Activated T-cell treated with anti-CD3 and anti-CD28 coated beads, Interleukin-2, amount 50 U/mL, for 72 hours (primary cell): ENCODE results near the gene PLD5. TPM values are rescaled to one million over a fixed set of nuclear protein-coding genes. Genes with fewer than 3 reads are reported as not detected.
"Not testable (repeated sequence)": the region's sequence is repeated elsewhere in the genome, so short reads cannot be mapped to it uniquely, and the experiment has no call there.

Experiments
- ATAC-seq, 2 donors: fragments of 150-1000 bp; cut with Tn5 transposase; replicated peaks in 1 of 2; 2 replicates each; pipeline ENCODE4 v1.10.0; 2021; ENCODE audit warnings: moderate library complexity in 2 of 2, mild to moderate bottlenecking in 1 of 2
- DNase-seq, 2 donors: peaks; one replicate each; pipeline ENCODE4 v3.0.0; 2021 to 2022; ENCODE audit warnings: mixed read lengths in 1 of 2
- H3K27ac Mint-ChIP-seq: one replicate; pipeline ENCODE4 v1.8.0; 2022; ENCODE audit warnings: mild to moderate bottlenecking, moderate library complexity, mixed read lengths
- H3K27me3 Mint-ChIP-seq: one replicate; pipeline ENCODE4 v1.8.0; 2022; ENCODE audit warnings: low read depth, mixed read lengths
- H3K36me3 Mint-ChIP-seq, 2 donors: one replicate each; pipeline ENCODE4 v1.8.0; 2022; ENCODE audit warnings: mixed read lengths in 2 of 2, mild to moderate bottlenecking in 1 of 2; ENCODE audit not compliant: insufficient read depth in 2 of 2
- H3K4me1 Mint-ChIP-seq: one replicate; pipeline ENCODE4 v1.8.0; 2022; ENCODE audit warnings: low read depth, mixed read lengths
- H3K4me3 Mint-ChIP-seq, 2 donors: one replicate each; pipeline ENCODE4 v1.8.0; 2022; ENCODE audit warnings: mild to moderate bottlenecking in 2 of 2, mixed read lengths in 2 of 2, moderate library complexity in 2 of 2
- H3K9me3 Mint-ChIP-seq, 2 donors: one replicate each; pipeline ENCODE4 v1.8.0; 2022; ENCODE audit warnings: mixed read lengths in 2 of 2
- total RNA-seq, 2 donors: library from RNA; stranded (reverse); gene quantifications; one replicate each; pipeline ENCODE4 v1.2.3, GENCODE V29; 2022

PLD5 gene
- total RNA-seq, 2 donors from 2014 or later: not detected

- DNase-seq (no peak), ATAC-seq (no peak)
- H3K4me1 Mint-ChIP-seq: no peaks in the 10 kb centered on the region
- H3K27me3 Mint-ChIP-seq: no peaks in the 10 kb centered on the region
- H3K36me3 Mint-ChIP-seq: no peaks in the 10 kb centered on the region
- no peak overlapping the region for H3K4me3 Mint-ChIP-seq
- H3K27ac Mint-ChIP-seq: no peak overlapping the region
- peaks cover 0 to 2% of the 10 kb centered on the region in 2 donors for H3K9me3 Mint-ChIP-seq
These were observed 423.6 kb downstream of the PLD5 start for GRCh38 chr1:242100921-242101320.

GRCh38 chr1:242097283-242097682 lies 427.2 kb downstream of the PLD5 start:
- H3K4me1 Mint-ChIP-seq, H3K27me3 Mint-ChIP-seq, H3K9me3 Mint-ChIP-seq, DNase-seq, H3K27ac Mint-ChIP-seq, H3K36me3 Mint-ChIP-seq, ATAC-seq, H3K4me3 Mint-ChIP-seq: not testable (repeated sequence)

GRCh38 chr1:242093116-242093515 lies 431.4 kb downstream of the PLD5 start:
- no peak overlapping the region for H3K27ac Mint-ChIP-seq
- ATAC-seq (no peak), DNase-seq (no peak)
- peaks cover 6% of the 10 kb centered on the region for H3K27me3 Mint-ChIP-seq
- H3K4me3 Mint-ChIP-seq: no peak overlapping the region
- H3K9me3 Mint-ChIP-seq: peaks cover 0 to under 1% of the 10 kb centered on the region in 2 donors
- no peaks in the 10 kb centered on the region for H3K36me3 Mint-ChIP-seq
- no peaks in the 10 kb centered on the region for H3K4me1 Mint-ChIP-seq

- no peak overlapping the region for H3K4me3 Mint-ChIP-seq
- H3K9me3 Mint-ChIP-seq: no peaks in the 10 kb centered on the region
- no peak overlapping the region for H3K27ac Mint-ChIP-seq
- ATAC-seq: no peak
- no peak for DNase-seq
- H3K4me1 Mint-ChIP-seq: no peaks in the 10 kb centered on the region
- H3K27me3 Mint-ChIP-seq: peaks cover 16% of the 10 kb centered on the region
- no peaks in the 10 kb centered on the region for H3K36me3 Mint-ChIP-seq
These were observed 434.6 kb downstream of the PLD5 start for GRCh38 chr1:242089911-242090310.

- H3K27me3 Mint-ChIP-seq: peaks cover 16% of the 10 kb centered on the region
- no peak overlapping the region for H3K27ac Mint-ChIP-seq
- no peaks in the 10 kb centered on the region for H3K36me3 Mint-ChIP-seq
- H3K4me1 Mint-ChIP-seq: no peaks in the 10 kb centered on the region
- no peak for DNase-seq
- H3K9me3 Mint-ChIP-seq: no peaks in the 10 kb centered on the region
- no peak overlapping the region for H3K4me3 Mint-ChIP-seq
- no peak for ATAC-seq
These were observed 435.6 kb downstream of the PLD5 start for GRCh38 chr1:242088875-242089274.

- H3K4me1 Mint-ChIP-seq: no peaks in the 10 kb centered on the region
- no peak for ATAC-seq
- no peak for DNase-seq
- no peaks in the 10 kb centered on the region for H3K9me3 Mint-ChIP-seq
- no peak overlapping the region for H3K4me3 Mint-ChIP-seq
- H3K36me3 Mint-ChIP-seq: no peaks in the 10 kb centered on the region
- peaks cover 16% of the 10 kb centered on the region for H3K27me3 Mint-ChIP-seq
- no peak overlapping the region for H3K27ac Mint-ChIP-seq
These were observed 437.8 kb downstream of the PLD5 start for GRCh38 chr1:242086706-242087105.

GRCh38 chr1:242086093-242086492 lies 438.4 kb downstream of the PLD5 start:
- DNase-seq (no peak), ATAC-seq (no peak)
- no peaks in the 10 kb centered on the region for H3K9me3 Mint-ChIP-seq
- H3K4me1 Mint-ChIP-seq: no peaks in the 10 kb centered on the region
- H3K27me3 Mint-ChIP-seq: peaks cover 16% of the 10 kb centered on the region
- no peaks in the 10 kb centered on the region for H3K36me3 Mint-ChIP-seq
- no peak overlapping the region for H3K27ac Mint-ChIP-seq
- H3K4me3 Mint-ChIP-seq: no peak overlapping the region

- H3K27ac Mint-ChIP-seq: no peak overlapping the region
- H3K4me3 Mint-ChIP-seq: no peak overlapping the region
- no peaks in the 10 kb centered on the region for H3K4me1 Mint-ChIP-seq
- H3K9me3 Mint-ChIP-seq: no peaks in the 10 kb centered on the region
- DNase-seq: no peak
- H3K27me3 Mint-ChIP-seq: peaks cover 10% of the 10 kb centered on the region
- H3K36me3 Mint-ChIP-seq: no peaks in the 10 kb centered on the region
- no peak for ATAC-seq
These were observed 440.8 kb downstream of the PLD5 start for GRCh38 chr1:242083742-242084141.

GRCh38 chr1:242081446-242081845 lies 443.1 kb downstream of the PLD5 start:
- H3K4me1 Mint-ChIP-seq: no peaks in the 10 kb centered on the region
- no peaks in the 10 kb centered on the region for H3K9me3 Mint-ChIP-seq
- H3K27me3 Mint-ChIP-seq: peaks cover 9% of the 10 kb centered on the region
- ATAC-seq (no peak), DNase-seq (no peak)
- no peak overlapping the region for H3K27ac Mint-ChIP-seq
- H3K4me3 Mint-ChIP-seq: no peak overlapping the region
- no peaks in the 10 kb centered on the region for H3K36me3 Mint-ChIP-seq

GRCh38 chr1:242065813-242066212 lies 458.7 kb downstream of the PLD5 start:
- ATAC-seq: no peak
- DNase-seq: no peak
- Mint-ChIP-seq H3K4me3 (no peak overlapping the region), H3K27ac (no peak overlapping the region), H3K27me3 (peaks cover 3% of the 10 kb centered on the region), H3K36me3 (no peaks in the 10 kb centered on the region), H3K9me3 (no peaks in the 10 kb centered on the region), H3K4me1 (no peaks in the 10 kb centered on the region)

- H3K4me1 Mint-ChIP-seq: no peaks in the 10 kb centered on the region
- no peaks in the 10 kb centered on the region for H3K36me3 Mint-ChIP-seq
- no peak overlapping the region for H3K27ac Mint-ChIP-seq
- no peak overlapping the region for H3K4me3 Mint-ChIP-seq
- H3K27me3 Mint-ChIP-seq: no peaks in the 10 kb centered on the region
- ATAC-seq (no peak), DNase-seq (no peak)
- no peaks in the 10 kb centered on the region for H3K9me3 Mint-ChIP-seq
These were observed 462.2 kb downstream of the PLD5 start for GRCh38 chr1:242062271-242062670.

GRCh38 chr1:242059976-242060375 lies 464.5 kb downstream of the PLD5 start:
- no peak for DNase-seq
- H3K9me3 Mint-ChIP-seq: no peaks in the 10 kb centered on the region

GRCh38 chr1:242058582-242058981 lies 465.9 kb downstream of the PLD5 start:
- not testable (repeated sequence) for DNase-seq, H3K36me3 Mint-ChIP-seq, ATAC-seq, H3K27me3 Mint-ChIP-seq, H3K27ac Mint-ChIP-seq, H3K4me1 Mint-ChIP-seq, H3K4me3 Mint-ChIP-seq, H3K9me3 Mint-ChIP-seq

More at GRCh38 chr1:242059976-242060375, 464.5 kb downstream of the PLD5 start:
- Mint-ChIP-seq H3K4me3 (no peak overlapping the region), H3K27ac (no peak overlapping the region), H3K4me1 (no peaks in the 10 kb centered on the region), H3K27me3 (no peaks in the 10 kb centered on the region), H3K36me3 (no peaks in the 10 kb centered on the region)
- ATAC-seq: no peak

GRCh38 chr1:242058181-242058580 lies 466.3 kb downstream of the PLD5 start:
- not testable (repeated sequence) for DNase-seq, H3K9me3 Mint-ChIP-seq, H3K36me3 Mint-ChIP-seq, H3K4me1 Mint-ChIP-seq, H3K27me3 Mint-ChIP-seq, H3K4me3 Mint-ChIP-seq, ATAC-seq, H3K27ac Mint-ChIP-seq
